ENCODE measurements around the gene PDE4D.
"Not testable (repeated sequence)": the region's sequence is repeated elsewhere in the genome, so short reads cannot be mapped to it uniquely, and the experiment has no call there.

The PDE4D gene

GRCh38 chr5:59067956-59068656, 825.4 kb downstream of the PDE4D start:
- Histone ChIP-seq H3K27ac (ENCODE audit: low read length) (no peak overlapping the region), H3K4me1 (ENCODE audit: insufficient read depth, low read length) (peaks cover 3% of the 10 kb centered on the region; the same call in 1 of the 2 replicates), H3K27me3 (ENCODE audit: insufficient read depth, low read length) (no peaks in the 10 kb centered on the region), H3K36me3 (ENCODE audit: insufficient read depth, low read depth, low read length) (no peaks in the 10 kb centered on the region), H3K9ac (ENCODE audit: low read depth, low read length) (no peak overlapping the region), H3K9me3 (ENCODE audit: insufficient read depth, low read depth, low read length) (no peaks in the 10 kb centered on the region), H3K4me3 (ENCODE audit: low read length) (no peak overlapping the region)

DNA sequence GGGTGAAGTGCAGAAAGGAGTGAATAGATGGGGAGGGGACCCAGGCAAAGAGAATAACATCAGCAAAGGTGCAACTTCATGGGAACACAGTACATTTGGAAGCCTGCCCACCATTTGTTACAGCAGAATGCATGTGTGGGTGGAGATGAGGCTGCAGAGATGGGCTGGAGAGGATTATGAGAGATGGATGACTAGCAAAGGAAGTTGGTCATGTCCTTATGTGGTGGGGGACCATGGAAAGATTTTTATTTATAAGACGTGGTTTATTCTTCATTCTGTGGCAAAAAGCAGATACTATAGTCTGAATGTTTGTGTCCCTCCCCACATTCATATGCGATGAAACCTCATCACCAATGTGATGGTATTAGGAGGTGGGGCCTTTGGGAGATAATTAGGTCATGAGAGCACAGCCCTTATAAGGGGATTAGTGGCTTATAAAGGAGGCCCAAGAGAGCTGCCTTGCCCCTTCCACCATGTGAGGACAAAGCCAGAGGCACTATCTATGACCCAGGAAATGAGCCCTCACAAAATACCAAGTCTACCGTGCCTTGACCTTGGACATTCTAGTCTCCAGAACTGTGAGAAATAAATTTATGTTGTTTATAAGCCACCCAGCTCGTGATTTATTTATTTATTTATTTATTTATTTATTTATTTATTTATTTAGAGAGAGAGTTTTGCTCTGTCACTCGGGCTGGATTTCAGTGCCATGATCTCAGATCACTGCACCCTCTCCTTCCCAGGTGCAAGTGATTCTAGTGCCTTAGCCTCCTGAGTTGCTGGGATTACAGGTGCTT, 827.0 kb downstream of the PDE4D start:
- Histone ChIP-seq H3K27me3 (ENCODE audit: insufficient read depth, low read length) (no peaks in the 10 kb centered on the region), H3K27ac (ENCODE audit: low read length) (no peak overlapping the region), H3K4me1 (ENCODE audit: insufficient read depth, low read length) (peaks cover 6% of the 10 kb centered on the region; the same call in 1 of the 2 replicates), H3K4me3 (ENCODE audit: low read length) (no peak overlapping the region), H3K9ac (ENCODE audit: low read depth, low read length) (no peak overlapping the region), H3K36me3 (ENCODE audit: insufficient read depth, low read depth, low read length) (no peaks in the 10 kb centered on the region), H3K9me3 (ENCODE audit: insufficient read depth, low read depth, low read length) (no peaks in the 10 kb centered on the region)

- no peaks in the 10 kb centered on the region for H3K27me3 ChIP-seq (ENCODE audit: insufficient read depth, low read length)
- no peak overlapping the region for H3K9ac ChIP-seq (ENCODE audit: low read depth, low read length)
- no peaks in the 10 kb centered on the region for H3K36me3 ChIP-seq (ENCODE audit: insufficient read depth, low read depth, low read length)
- H3K9me3 ChIP-seq (ENCODE audit: insufficient read depth, low read depth, low read length), result no peaks in the 10 kb centered on the region
- H3K4me3 ChIP-seq (ENCODE audit: low read length), result no peak overlapping the region
- H3K4me1 ChIP-seq (ENCODE audit: insufficient read depth, low read length), result peaks cover 6% of the 10 kb centered on the region; the same call in 1 of the 2 replicates
- no peak overlapping the region for H3K27ac ChIP-seq (ENCODE audit: low read length)
Observed at GRCh38 chr5:59065554-59065953, 828.0 kb downstream of the PDE4D start.

DNA sequence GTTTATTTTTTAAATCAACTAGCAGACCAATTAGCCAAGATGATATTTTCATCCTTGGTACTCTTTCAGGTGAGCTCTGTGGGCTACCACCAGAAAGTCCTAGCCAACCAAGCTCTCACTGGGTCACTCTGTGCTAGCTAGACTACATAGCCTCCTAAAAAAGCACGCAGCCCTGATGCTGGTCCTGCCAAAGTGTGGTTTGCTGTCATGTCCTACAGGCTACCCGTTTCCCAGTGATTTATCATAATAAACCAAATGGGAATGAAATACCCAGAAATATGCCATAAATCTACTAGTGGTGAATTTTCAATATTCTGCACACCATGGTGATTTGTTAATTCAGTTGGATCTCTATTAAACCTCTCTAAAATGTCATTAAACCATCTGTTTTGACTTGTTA, 829.2 kb downstream of the PDE4D start:
- H3K4me3 ChIP-seq (ENCODE audit: low read length), result no peak overlapping the region
- H3K9ac ChIP-seq (ENCODE audit: low read depth, low read length), result no peak overlapping the region
- no peaks in the 10 kb centered on the region for H3K9me3 ChIP-seq (ENCODE audit: insufficient read depth, low read depth, low read length)
- no peaks in the 10 kb centered on the region for H3K36me3 ChIP-seq (ENCODE audit: insufficient read depth, low read depth, low read length)
- H3K27ac ChIP-seq (ENCODE audit: low read length), result no peak overlapping the region
- H3K4me1 ChIP-seq (ENCODE audit: insufficient read depth, low read length), result peaks cover 6% of the 10 kb centered on the region; the same call in 1 of the 2 replicates
- H3K27me3 ChIP-seq (ENCODE audit: insufficient read depth, low read length), result no peaks in the 10 kb centered on the region

- Histone ChIP-seq H3K9ac (ENCODE audit: low read depth, low read length) (no peak overlapping the region), H3K4me1 (ENCODE audit: insufficient read depth, low read length) (peaks cover 6% of the 10 kb centered on the region; the same call in 1 of the 2 replicates), H3K27me3 (ENCODE audit: insufficient read depth, low read length) (no peaks in the 10 kb centered on the region), H3K4me3 (ENCODE audit: low read length) (no peak overlapping the region), H3K36me3 (ENCODE audit: insufficient read depth, low read depth, low read length) (no peaks in the 10 kb centered on the region), H3K27ac (ENCODE audit: low read length) (no peak overlapping the region), H3K9me3 (ENCODE audit: insufficient read depth, low read depth, low read length) (no peaks in the 10 kb centered on the region)
Observed at GRCh38 chr5:59062986-59063683, 830.4 kb downstream of the PDE4D start.

GRCh38 chr5:59061377-59061776, 832.1 kb downstream of the PDE4D start:
- Histone ChIP-seq H3K9me3 (ENCODE audit: insufficient read depth, low read depth, low read length) (no peaks in the 10 kb centered on the region), H3K4me1 (ENCODE audit: insufficient read depth, low read length) (peaks cover 6% of the 10 kb centered on the region; the same call in 1 of the 2 replicates), H3K27me3 (ENCODE audit: insufficient read depth, low read length) (no peaks in the 10 kb centered on the region), H3K27ac (ENCODE audit: low read length) (no peak overlapping the region), H3K4me3 (ENCODE audit: low read length) (no peak overlapping the region), H3K36me3 (ENCODE audit: insufficient read depth, low read depth, low read length) (no peaks in the 10 kb centered on the region), H3K9ac (ENCODE audit: low read depth, low read length) (no peak overlapping the region)

DNA sequence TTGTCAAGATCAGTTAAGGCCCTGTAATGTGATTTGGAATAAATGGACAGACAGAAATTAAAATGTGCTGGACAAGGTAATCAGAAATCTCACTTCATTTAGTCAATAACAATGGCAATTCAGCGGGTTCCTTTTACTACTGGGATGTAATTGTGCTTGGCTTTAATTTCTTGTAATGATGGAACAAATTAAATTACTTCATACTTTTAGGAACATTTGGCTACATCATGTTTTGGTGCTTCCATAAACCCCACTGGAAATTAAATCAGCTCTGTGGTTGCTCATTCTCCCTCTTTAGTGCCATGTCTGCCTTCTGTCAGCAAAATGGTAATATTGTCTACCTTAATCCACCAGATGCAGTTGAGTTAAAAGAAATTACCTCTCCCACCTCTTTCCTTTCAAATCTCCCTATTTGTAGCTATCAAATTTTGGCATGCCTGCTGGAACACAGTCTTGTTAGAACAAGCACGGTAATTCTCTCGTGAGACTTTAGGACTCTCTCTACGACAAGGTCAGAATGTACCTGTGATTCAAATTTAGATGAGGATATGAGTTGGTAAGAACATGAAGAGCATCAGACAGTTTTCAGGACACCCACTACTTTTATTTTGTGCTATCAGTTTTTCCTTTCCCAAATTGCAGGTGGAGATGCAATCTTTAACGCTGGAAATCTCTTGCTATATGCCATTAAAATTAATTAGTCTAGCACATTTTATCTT, 834.4 kb downstream of the PDE4D start:
- no peaks in the 10 kb centered on the region for H3K36me3 ChIP-seq (ENCODE audit: insufficient read depth, low read depth, low read length)
- no peaks in the 10 kb centered on the region for H3K9me3 ChIP-seq (ENCODE audit: insufficient read depth, low read depth, low read length)
- no peak overlapping the region for H3K27ac ChIP-seq (ENCODE audit: low read length)
- H3K27me3 ChIP-seq (ENCODE audit: insufficient read depth, low read length), result no peaks in the 10 kb centered on the region
- no peak overlapping the region for H3K4me3 ChIP-seq (ENCODE audit: low read length)
- peaks cover 6% of the 10 kb centered on the region; the same call in 1 of the 2 replicates for H3K4me1 ChIP-seq (ENCODE audit: insufficient read depth, low read length)
- no peak overlapping the region for H3K9ac ChIP-seq (ENCODE audit: low read depth, low read length)

DNA sequence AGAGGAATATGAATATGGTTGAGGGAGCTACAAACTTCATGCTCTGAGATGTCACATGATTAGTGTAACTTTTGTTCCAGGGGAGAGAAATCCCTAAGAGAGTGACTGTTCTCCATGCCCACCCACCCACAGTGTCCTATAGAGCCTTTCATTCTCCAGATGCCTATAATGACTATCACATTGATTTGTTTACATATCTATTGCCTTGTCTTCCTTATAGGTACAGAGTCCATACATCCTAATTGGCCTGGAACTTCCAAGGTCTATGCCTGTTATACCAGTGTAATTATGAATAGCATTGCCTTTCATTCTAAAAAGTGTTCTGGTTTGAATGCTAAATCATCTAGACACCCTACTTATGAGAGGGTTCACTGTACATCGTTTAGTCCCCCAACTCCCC, 835.3 kb downstream of the PDE4D start:
- peaks cover 4% of the 10 kb centered on the region; the same call in 1 of the 2 replicates for H3K4me1 ChIP-seq (ENCODE audit: insufficient read depth, low read length)
- H3K36me3 ChIP-seq (ENCODE audit: insufficient read depth, low read depth, low read length), result no peaks in the 10 kb centered on the region
- no peaks in the 10 kb centered on the region for H3K27me3 ChIP-seq (ENCODE audit: insufficient read depth, low read length)
- H3K9ac ChIP-seq (ENCODE audit: low read depth, low read length), result no peak overlapping the region
- H3K9me3 ChIP-seq (ENCODE audit: insufficient read depth, low read depth, low read length), result no peaks in the 10 kb centered on the region
- H3K4me3 ChIP-seq (ENCODE audit: low read length), result no peak overlapping the region
- no peak overlapping the region for H3K27ac ChIP-seq (ENCODE audit: low read length)

- H3K4me3 ChIP-seq (ENCODE audit: low read length); H3K9me3 ChIP-seq (ENCODE audit: insufficient read depth, low read depth, low read length); H3K27ac ChIP-seq (ENCODE audit: low read length); H3K27me3 ChIP-seq (ENCODE audit: insufficient read depth, low read length); H3K9ac ChIP-seq (ENCODE audit: low read depth, low read length); H3K4me1 ChIP-seq (ENCODE audit: insufficient read depth, low read length); H3K36me3 ChIP-seq (ENCODE audit: insufficient read depth, low read depth, low read length): not testable (repeated sequence)
Observed at GRCh38 chr5:59056599-59056998, 836.9 kb downstream of the PDE4D start.

GRCh38 chr5:59055745-59056448, 837.6 kb downstream of the PDE4D start:
- H3K27ac ChIP-seq (ENCODE audit: low read length), result no peak overlapping the region

More at GRCh38 chr5:59055745-59056448, 837.6 kb downstream of the PDE4D start:
- H3K4me3 ChIP-seq (ENCODE audit: low read length), result no peak overlapping the region
- no peaks in the 10 kb centered on the region for H3K4me1 ChIP-seq (ENCODE audit: insufficient read depth, low read length)
- no peaks in the 10 kb centered on the region for H3K27me3 ChIP-seq (ENCODE audit: insufficient read depth, low read length)
- H3K9me3 ChIP-seq (ENCODE audit: insufficient read depth, low read depth, low read length), result no peaks in the 10 kb centered on the region
- H3K36me3 ChIP-seq (ENCODE audit: insufficient read depth, low read depth, low read length), result no peaks in the 10 kb centered on the region
- H3K9ac ChIP-seq (ENCODE audit: low read depth, low read length), result no peak overlapping the region
